Tibial nerve (tissue), 4 donors: ENCODE results near the gene SH3TC1.

Experiments used
- EP300 ChIP-seq, 2 donors: sonication (generic); formaldehyde crosslinking; IDR thresholded peaks; one replicate each; pipeline ENCODE4 v1.6.1; 2017; ENCODE audit warnings: antibody characterized with exemption in 2 of 2, mild to moderate bottlenecking in 1 of 2
- POLR2A ChIP-seq, 2 donors: fragments of 450-650 bp; IDR thresholded peaks; one replicate each; pipeline ENCODE4 v1.6.1; 2017; ENCODE audit warnings: antibody characterized with exemption in 2 of 2, mild to moderate bottlenecking in 2 of 2, moderate library complexity in 2 of 2
- TF ChIP-seq, protein P1 (sequence below), 5 experiments: fragments of 200-600 bp in 3 of 5; fragments of 450-650 bp in 2 of 5; sonication (generic) in 3 of 5; IDR thresholded peaks; one replicate each; pipeline ENCODE4 v1.5.1; 2016 to 2019; ENCODE audit warnings: antibody characterized with exemption in 5 of 5, mild to moderate bottlenecking in 3 of 5, moderate library complexity in 2 of 5

GRCh38 chr4:8287343-8288280, 88.5 kb downstream of the SH3TC1 start:
- TF ChIP-seq, protein P1, sequence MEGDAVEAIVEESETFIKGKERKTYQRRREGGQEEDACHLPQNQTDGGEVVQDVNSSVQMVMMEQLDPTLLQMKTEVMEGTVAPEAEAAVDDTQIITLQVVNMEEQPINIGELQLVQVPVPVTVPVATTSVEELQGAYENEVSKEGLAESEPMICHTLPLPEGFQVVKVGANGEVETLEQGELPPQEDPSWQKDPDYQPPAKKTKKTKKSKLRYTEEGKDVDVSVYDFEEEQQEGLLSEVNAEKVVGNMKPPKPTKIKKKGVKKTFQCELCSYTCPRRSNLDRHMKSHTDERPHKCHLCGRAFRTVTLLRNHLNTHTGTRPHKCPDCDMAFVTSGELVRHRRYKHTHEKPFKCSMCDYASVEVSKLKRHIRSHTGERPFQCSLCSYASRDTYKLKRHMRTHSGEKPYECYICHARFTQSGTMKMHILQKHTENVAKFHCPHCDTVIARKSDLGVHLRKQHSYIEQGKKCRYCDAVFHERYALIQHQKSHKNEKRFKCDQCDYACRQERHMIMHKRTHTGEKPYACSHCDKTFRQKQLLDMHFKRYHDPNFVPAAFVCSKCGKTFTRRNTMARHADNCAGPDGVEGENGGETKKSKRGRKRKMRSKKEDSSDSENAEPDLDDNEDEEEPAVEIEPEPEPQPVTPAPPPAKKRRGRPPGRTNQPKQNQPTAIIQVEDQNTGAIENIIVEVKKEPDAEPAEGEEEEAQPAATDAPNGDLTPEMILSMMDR (IDR thresholded peaks at IDR 0.05), result no peak
- TF ChIP-seq POLR2A (IDR thresholded peaks at IDR 0.05) (no peak), EP300 (IDR thresholded peaks at IDR 0.05) (no peak)
